Measurements from ENCODE around the gene TSPAN2. TPM values are rescaled to one million over a fixed set of nuclear protein-coding genes. Genes with fewer than 3 reads are reported as not detected.
"Not testable (repeated sequence)": the region's sequence is repeated elsewhere in the genome, so short reads cannot be mapped to it uniquely, and the experiment has no call there.

Gene TSPAN2
- total RNA-seq, 2 experiments from 2014 or later = 1.2 to 1.4 TPM

DNA sequence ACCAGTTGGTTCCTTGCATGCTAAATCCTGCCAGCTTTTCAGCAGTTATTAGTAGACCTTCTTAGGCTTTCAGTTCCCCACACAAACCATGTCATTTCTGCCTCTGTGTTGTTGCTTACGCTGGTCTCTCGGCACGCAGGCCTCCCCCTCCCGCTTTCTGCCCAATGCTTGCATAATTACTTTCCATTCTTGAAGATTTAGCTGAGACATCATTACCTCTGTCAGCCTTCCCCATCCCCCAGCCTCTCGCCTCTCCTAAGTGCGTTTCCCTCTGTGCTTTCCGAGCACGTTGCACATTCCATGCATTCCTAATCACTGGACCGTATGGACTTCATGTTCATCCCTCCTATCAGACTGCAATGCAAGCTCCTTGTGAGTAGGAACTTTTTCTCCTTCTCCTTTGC is 32.9 kb downstream of the TSPAN2 start:
- ChIA-PET CTCF (no interaction called here), POLR2A (no interaction called here)

- ChIA-PET POLR2A (no interaction called here), CTCF (interaction anchor here (0.6 to 1.5 kb wide), 12 partner anchors 9 to 75 kb away, joined by 3 to 6 read pairs (median 3); partner anchors contain the start of gene TSHB)
These were observed 36.7 kb downstream of the TSPAN2 start for GRCh38 chr1:115052454-115053083.

DNA sequence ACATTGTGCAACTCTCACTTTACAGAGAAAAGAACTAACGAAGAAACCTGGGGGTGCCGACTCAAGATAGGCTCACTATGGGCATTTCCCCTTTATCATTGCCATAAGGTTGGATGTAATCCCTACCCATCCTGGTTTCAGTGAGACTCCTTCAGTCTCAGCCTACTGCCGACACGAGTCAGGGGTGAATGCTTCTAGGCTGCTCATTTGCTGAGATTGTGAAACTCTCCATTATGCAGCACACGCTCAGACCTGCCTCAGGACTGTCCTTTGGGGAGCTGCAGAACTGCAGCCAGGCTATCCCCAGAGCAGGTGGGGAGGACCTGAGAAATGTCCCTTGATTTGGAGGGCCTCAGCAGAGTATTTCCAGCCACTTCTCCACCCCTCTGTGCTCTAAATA is 37.5 kb downstream of the TSPAN2 start:
- ChIA-PET POLR2A (no interaction called here), CTCF (interaction anchor here (1.3 to 1.5 kb wide), 2 partner anchors 12 to 30 kb away, joined by 4 read pairs; no protein-coding TSS in a partner anchor)

GRCh38 chr1:115046751-115047150 is 42.6 kb downstream of the TSPAN2 start:
- CTCF ChIA-PET = no interaction called here
- POLR2A ChIA-PET = no interaction called here

GRCh38 chr1:115041654-115042053 is 47.6 kb downstream of the TSPAN2 start:
- POLR2A ChIA-PET = no interaction called here
- CTCF ChIA-PET = no interaction called here

DNA sequence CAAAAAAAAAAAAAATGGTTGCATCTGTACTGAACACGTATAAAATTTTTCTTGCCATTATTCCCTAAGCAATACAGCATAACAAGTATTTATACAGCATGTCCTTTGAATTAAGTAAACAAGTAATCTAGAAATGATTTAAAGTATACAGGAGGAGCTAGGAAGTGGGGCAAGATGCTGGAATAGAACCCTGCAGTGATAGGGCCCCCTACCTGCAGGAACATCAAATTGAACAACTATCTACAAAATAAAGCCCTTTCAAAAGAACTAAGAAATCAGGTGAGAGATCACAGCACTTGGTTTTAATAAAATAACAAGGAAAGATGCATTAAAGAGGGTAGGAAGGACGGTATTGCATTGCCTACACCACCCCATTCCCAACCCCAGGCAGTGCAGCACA is 48.8 kb downstream of the TSPAN2 start:
- POLR2A ChIA-PET = no interaction called here
- CTCF ChIA-PET = interaction anchor here (1.1 kb wide), 1 partner anchor 12 kb away, joined by 3 read pairs; no protein-coding TSS in a partner anchor

GRCh38 chr1:115036814-115037507 is 52.3 kb downstream of the TSPAN2 start:
- CTCF ChIA-PET = no interaction called here
- POLR2A ChIA-PET = no interaction called here

DNA sequence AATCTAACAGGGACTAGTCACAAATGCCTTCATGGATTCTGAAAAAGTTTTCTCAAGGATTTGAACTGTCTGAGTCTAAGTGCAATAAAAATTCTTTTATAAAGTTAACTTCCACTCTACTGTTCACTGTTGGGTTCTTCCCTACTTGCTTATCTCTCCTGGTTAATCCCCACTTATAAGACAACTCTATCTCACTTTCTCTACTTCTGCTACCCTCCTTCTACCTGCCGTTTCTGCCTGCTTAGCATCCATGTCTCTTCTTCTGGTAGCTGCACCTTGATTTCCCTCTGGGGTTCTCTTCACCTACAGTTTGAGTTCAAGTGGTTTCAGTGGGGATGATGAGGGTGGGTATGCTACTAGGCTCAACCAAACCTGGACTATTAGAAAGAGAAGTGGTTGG is 53.7 kb downstream of the TSPAN2 start:
- CTCF ChIA-PET = no interaction called here
- POLR2A ChIA-PET = no interaction called here

GRCh38 chr1:115031595-115031994 is 57.7 kb downstream of the TSPAN2 start:
- ChIA-PET CTCF (no interaction called here), POLR2A (no interaction called here)

DNA sequence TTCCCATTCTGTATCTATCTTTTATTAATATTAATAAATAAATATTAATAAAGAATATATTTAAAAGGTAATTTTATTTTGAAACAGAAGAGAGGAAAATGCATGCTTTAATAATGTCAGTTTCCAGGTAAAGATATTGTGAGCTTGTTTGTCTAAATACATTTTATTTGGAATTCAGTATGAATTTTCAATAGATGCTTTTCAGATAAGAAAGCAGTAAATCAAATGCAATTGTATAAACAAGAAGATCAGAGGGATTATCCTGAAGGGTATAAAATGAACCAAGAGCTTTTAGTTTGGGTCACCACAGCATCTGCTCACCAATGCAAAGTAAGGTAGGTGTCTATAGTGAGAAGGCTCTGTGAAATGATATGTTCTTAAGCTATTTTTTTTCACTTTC is 59.8 kb downstream of the TSPAN2 start, which contains the start of gene TSHB:
TSS of gene TSHB (plus strand) at position 301 of the 400 bp plus-strand sequence. CDS start 3,537 bp downstream, outside the sequence.
- ChIA-PET CTCF (interaction anchor here (1.1 kb wide), 1 partner anchor 24 kb away, joined by 4 read pairs; no protein-coding TSS in a partner anchor), POLR2A (no interaction called here)

GRCh38 chr1:115023593-115023992 is 65.7 kb downstream of the TSPAN2 start:
- CTCF ChIA-PET = interaction anchor here (1.0 kb wide), 1 partner anchor 11 kb away, joined by 3 read pairs; no protein-coding TSS in a partner anchor

GRCh38 chr1:115021145-115021544 is 68.2 kb downstream of the TSPAN2 start:
- ChIA-PET POLR2A (no interaction called here), CTCF (no interaction called here)

More at GRCh38 chr1:115023593-115023992, 65.7 kb downstream of the TSPAN2 start:
- POLR2A ChIA-PET = no interaction called here

DNA sequence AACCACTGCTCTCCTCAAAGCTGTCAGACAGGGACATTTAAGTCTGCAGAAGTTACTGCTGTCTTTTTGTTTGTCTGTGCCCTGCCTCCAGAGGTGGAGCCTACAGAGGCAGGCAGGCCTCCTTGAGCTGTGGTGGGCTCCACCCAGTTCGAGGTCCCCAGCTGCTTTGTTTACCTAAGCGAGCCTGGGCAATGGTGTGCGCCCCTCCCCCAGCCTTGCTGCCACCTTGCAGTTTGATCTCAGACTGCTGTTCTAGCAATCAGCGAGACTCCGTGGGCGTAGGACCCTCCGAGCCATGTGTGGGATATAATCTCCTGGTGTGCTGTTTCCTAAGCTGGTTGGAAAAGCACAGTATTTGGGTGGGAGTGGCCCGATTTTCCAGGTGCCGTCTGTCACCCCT is 69.8 kb downstream of the TSPAN2 start:
- POLR2A ChIA-PET = not testable (repeated sequence)

GRCh38 chr1:115013792-115014191 is 75.5 kb downstream of the TSPAN2 start:
- POLR2A ChIA-PET = no interaction called here
- CTCF ChIA-PET = no interaction called here

More for the DNA sequence above, 69.8 kb downstream of the TSPAN2 start:
- CTCF ChIA-PET = not testable (repeated sequence)

- ChIA-PET CTCF (no interaction called here), POLR2A (no interaction called here)
These were observed 76.9 kb downstream of the TSPAN2 start for GRCh38 chr1:115012434-115012833.

DNA sequence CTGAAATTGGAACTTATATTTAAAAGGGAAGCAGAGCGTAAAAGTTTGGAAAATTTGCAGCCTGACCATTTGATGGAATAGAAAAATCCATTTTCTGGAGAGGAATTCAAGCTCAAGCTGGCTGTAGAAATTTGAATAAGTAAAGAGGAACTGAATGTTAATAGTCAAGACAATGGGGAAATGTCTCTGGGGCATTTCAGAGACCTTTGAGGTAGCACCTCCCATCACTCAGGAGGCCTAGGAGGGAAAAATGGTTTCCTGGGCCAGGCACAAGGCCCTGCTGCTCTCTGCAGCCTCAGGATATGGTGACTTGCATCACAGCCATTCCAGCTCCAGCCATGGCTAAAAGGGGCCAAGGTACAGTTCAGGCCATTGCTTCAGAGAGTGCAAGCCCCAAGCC is 77.3 kb downstream of the TSPAN2 start:
- POLR2A ChIA-PET = no interaction called here
- CTCF ChIA-PET = no interaction called here

- ChIA-PET POLR2A (no interaction called here), CTCF (no interaction called here)
These were observed 83.1 kb downstream of the TSPAN2 start for GRCh38 chr1:115006191-115006590.
